ENCODE results near the gene TRIM26. TPM values are rescaled to one million over a fixed set of nuclear protein-coding genes. Genes with fewer than 3 reads are reported as not detected.
"Not testable (repeated sequence)": the region's sequence is repeated elsewhere in the genome, so short reads cannot be mapped to it uniquely, and the experiment has no call there.

The TRIM26 gene
- 10 to 100 TPM; 38.1 to 57.8 (median 45.8) TPM for total RNA-seq

GRCh38 chr6:30212865-30213666 is at the start of gene TRIM26:
Gene TRIM26, minus strand, starts transcription at chr6:30213406. Its CDS starts 14,303 bp downstream, at chr6:30199103.
- TF ChIP-seq EP300 (IDR thresholded peaks at IDR 0.05) (no peak), POLR2A (IDR thresholded peaks at IDR 0.05) (peak; percentile 95 to 96), POLR2AphosphoS5 (IDR thresholded peaks at IDR 0.05) (peak; percentile 94), CTCF (IDR thresholded peaks at IDR 0.05) (no peak)
- H3K27me3 ChIP-seq = no peaks in the 10 kb centered on the region
- peaks cover 4 to 55% (median 14%) of the 10 kb centered on the region in 3 donors for H3K4me1 ChIP-seq
- H3K4me3 ChIP-seq = peak within 1 kb of the TSS; percentile 54 to 67
- 0% methylated on average over 8 to 12 of the region's 59 CpGs for WGBS, 2 donors (ENCODE audit: low coverage in 1 of 2)
- no peaks in the 10 kb centered on the region for H3K36me3 ChIP-seq
- peak; percentile 96 for ATAC-seq
- H3K27ac ChIP-seq = peak within 1 kb of the TSS; percentile 89 to 97 (median 94)
- H3K9me3 ChIP-seq = no peaks in the 10 kb centered on the region

GRCh38 chr6:30260036-30260504 is 46.9 kb upstream of the TRIM26 start:
- Histone ChIP-seq H3K27me3 (no peaks in the 10 kb centered on the region), H3K27ac (peak overlapping the region in 3 of 4 donors; percentile 87 to 91 (median 88)), H3K36me3 (no peaks in the 10 kb centered on the region), H3K4me1 (peaks cover 0 to 25% (median 0%) of the 10 kb centered on the region in 3 donors), H3K9me3 (no peaks in the 10 kb centered on the region), H3K4me3 (peak overlapping the region; percentile 76 to 90)
- 93% methylated on average over 3 of the region's 40 CpGs; no CpG with 5 or more reads in 1 of the 2 donors for WGBS, 2 donors (ENCODE audit: low coverage in 1 of 2)
- TF ChIP-seq POLR2AphosphoS5 (IDR thresholded peaks at IDR 0.05) (no peak), CTCF (IDR thresholded peaks at IDR 0.05) (no peak), EP300 (IDR thresholded peaks at IDR 0.05) (no peak), POLR2A (IDR thresholded peaks at IDR 0.05) (no peak)
- ATAC-seq = peak; percentile 3

- TF ChIP-seq POLR2A (IDR thresholded peaks at IDR 0.05) (peak in 1 of 2 donors; percentile 30), EP300 (IDR thresholded peaks at IDR 0.05) (no peak), POLR2AphosphoS5 (IDR thresholded peaks at IDR 0.05) (peak; percentile 32), CTCF (IDR thresholded peaks at IDR 0.05) (peak in 3 of 4 experiments; percentile 32 to 48 (median 37))
- peak; percentile 97 for ATAC-seq
- Histone ChIP-seq H3K27ac (peak overlapping the region; percentile 85 to 91 (median 88)), H3K36me3 (no peaks in the 10 kb centered on the region), H3K4me1 (peaks cover 0 to 25% (median 0%) of the 10 kb centered on the region in 3 donors), H3K4me3 (peak overlapping the region; percentile 76 to 90), H3K9me3 (no peaks in the 10 kb centered on the region), H3K27me3 (no peaks in the 10 kb centered on the region)
- WGBS, 2 donors (ENCODE audit: low coverage in 1 of 2) = 0% methylated on average over 2 of the region's 56 CpGs; no CpG with 5 or more reads in 1 of the 2 donors
Measured at GRCh38 chr6:30259140-30260035, 46.2 kb upstream of the TRIM26 start.

- 47 to 57% methylated on average over 2 to 3 of the region's 3 CpGs for WGBS, 2 donors (ENCODE audit: low coverage in 1 of 2)
Measured at GRCh38 chr6:30258204-30258603, 45.0 kb upstream of the TRIM26 start.

GRCh38 chr6:30252417-30252816 is 39.2 kb upstream of the TRIM26 start:
- H3K27me3 ChIP-seq, H3K27ac ChIP-seq, H3K4me1 ChIP-seq, H3K36me3 ChIP-seq, H3K9me3 ChIP-seq, H3K4me3 ChIP-seq, ATAC-seq: not testable (repeated sequence)
- WGBS, 2 donors (ENCODE audit: low coverage in 1 of 2) = 94% methylated on average over 1 of the region's 1 CpG; no CpG with 5 or more reads in 1 of the 2 donors

More at GRCh38 chr6:30258204-30258603, 45.0 kb upstream of the TRIM26 start:
- ATAC-seq = no peak
- no peak overlapping the region for H3K4me3 ChIP-seq
- no peaks in the 10 kb centered on the region for H3K36me3 ChIP-seq
- H3K4me1 ChIP-seq = peaks cover 0 to 15% (median 0%) of the 10 kb centered on the region in 3 donors
- no peaks in the 10 kb centered on the region for H3K9me3 ChIP-seq
- no peak overlapping the region for H3K27ac ChIP-seq
- no peaks in the 10 kb centered on the region for H3K27me3 ChIP-seq
- TF ChIP-seq CTCF (IDR thresholded peaks at IDR 0.05) (no peak), POLR2AphosphoS5 (IDR thresholded peaks at IDR 0.05) (no peak), EP300 (IDR thresholded peaks at IDR 0.05) (no peak), POLR2A (IDR thresholded peaks at IDR 0.05) (no peak)
